Testis (tissue), 2 donors: ENCODE measurements around the gene GABRG2.

Experiments used
- POLR2A ChIP-seq: fragments of 450-650 bp; IDR thresholded peaks from one replicate; pipeline ENCODE4 v1.6.1; 2017; ENCODE audit warnings: antibody characterized with exemption, mild to moderate bottlenecking, moderate library complexity
- TF ChIP-seq, protein P1 (sequence below), 3 experiments: fragments of 450-650 bp in 2 of 3; fragments of 200-600 bp in 1 of 3; sonication (generic) in 1 of 3; IDR thresholded peaks; one replicate each; pipeline ENCODE4 v1.5.1; 2016 to 2019; ENCODE audit warnings: antibody characterized with exemption in 3 of 3, mild to moderate bottlenecking in 2 of 3, moderate library complexity in 1 of 3

- TF ChIP-seq POLR2A, result no peak
- TF ChIP-seq, protein P1, sequence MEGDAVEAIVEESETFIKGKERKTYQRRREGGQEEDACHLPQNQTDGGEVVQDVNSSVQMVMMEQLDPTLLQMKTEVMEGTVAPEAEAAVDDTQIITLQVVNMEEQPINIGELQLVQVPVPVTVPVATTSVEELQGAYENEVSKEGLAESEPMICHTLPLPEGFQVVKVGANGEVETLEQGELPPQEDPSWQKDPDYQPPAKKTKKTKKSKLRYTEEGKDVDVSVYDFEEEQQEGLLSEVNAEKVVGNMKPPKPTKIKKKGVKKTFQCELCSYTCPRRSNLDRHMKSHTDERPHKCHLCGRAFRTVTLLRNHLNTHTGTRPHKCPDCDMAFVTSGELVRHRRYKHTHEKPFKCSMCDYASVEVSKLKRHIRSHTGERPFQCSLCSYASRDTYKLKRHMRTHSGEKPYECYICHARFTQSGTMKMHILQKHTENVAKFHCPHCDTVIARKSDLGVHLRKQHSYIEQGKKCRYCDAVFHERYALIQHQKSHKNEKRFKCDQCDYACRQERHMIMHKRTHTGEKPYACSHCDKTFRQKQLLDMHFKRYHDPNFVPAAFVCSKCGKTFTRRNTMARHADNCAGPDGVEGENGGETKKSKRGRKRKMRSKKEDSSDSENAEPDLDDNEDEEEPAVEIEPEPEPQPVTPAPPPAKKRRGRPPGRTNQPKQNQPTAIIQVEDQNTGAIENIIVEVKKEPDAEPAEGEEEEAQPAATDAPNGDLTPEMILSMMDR (IDR thresholded peaks at IDR 0.05), result no peak
Observed at GRCh38 chr5:162068936-162069335, 1.4 kb downstream of the GABRG2 start.
